Right cardiac atrium (tissue), 5 donors: ENCODE results near the gene ZFHX3. TPM values are rescaled to one million over a fixed set of nuclear protein-coding genes. Genes with fewer than 3 reads are reported as not detected.
A peak's percentile ranks its signal among the peaks of the same experiment; 100 is the strongest.

Experiments
- ATAC-seq, 2 donors: fragments of 200-7000 bp; cut with Tn5 transposase; one replicate each; pipeline versions ENCODE4 v1.8.0 to v1.9.1; 2020; ENCODE audit warnings: moderate library complexity in 2 of 2, mild to moderate bottlenecking in 1 of 2
- DNase-seq, 3 donors: peaks; one replicate each; pipeline ENCODE4 v3.0.0-alpha.2; 2020
- H3K27ac ChIP-seq: one replicate; pipeline ENCODE4 v1.5.1; 2013; ENCODE audit warnings: mild to moderate bottlenecking, low read length, control low read depth, moderate library complexity
- H3K27me3 ChIP-seq: one replicate; pipeline ENCODE4 v1.6.1; 2013; ENCODE audit not compliant: control insufficient read depth, insufficient read depth
- H3K4me1 ChIP-seq: one replicate; pipeline ENCODE4 v1.6.1; 2013; ENCODE audit warnings: low read length; ENCODE audit not compliant: control insufficient read depth, insufficient read depth
- H3K4me3 ChIP-seq: one replicate; pipeline ENCODE4 v1.5.1; 2013; ENCODE audit warnings: low read length, control low read depth
- H3K9me3 ChIP-seq: one replicate; pipeline ENCODE4 v1.6.1; 2013; ENCODE audit warnings: low read length; ENCODE audit not compliant: control insufficient read depth
- WGBS: extraction: QIAGEN DNeasy Blood & Tissue Kit; methylation state at CpG from one replicate; pipeline ENCODE4 v1.1.7; 2013; 5-methylcytosine and 5-hydroxymethylcytosine counted together
- intact Hi-C, 4 donors: fragments of 100-400 bp; cut with DNase I; formaldehyde crosslinking; loops; one replicate each; pipeline versions ENCODE4 v1.11.0 to v1.14.0; 2022 to 2023
- polyA plus RNA-seq: library from polyadenylated mRNA; stranded (reverse); fragments of 200-250 nt; gene quantifications from one replicate; pipeline ENCODE4 v1.2.3, GENCODE V29; 2013
- total RNA-seq, 4 donors: library from RNA; stranded (reverse); fragmentation: NEBNext Ultra II Directional; extraction: Animal tissue kit (Norgen Biotek cat#: 25700); gene quantifications; one replicate each; pipeline ENCODE4 v1.2.1, GENCODE V29; 2021
- donor health status: healthy with polysubstance abuse.
- donor health status: DM: no; HTN: yes; CAD: no.
- donor health status: DM: no; HTN: no; CAD: no.
- donor health status: DM: no; HTN: yes; CAD: no; lungs with severe emphysema.
- donor health status: DM: yes; HTN: yes; CAD: no.

ZFHX3 gene
- total and polyA plus RNA-seq, 5 donors: 4.3 to 18.2 (median 9.7) TPM

DNA sequence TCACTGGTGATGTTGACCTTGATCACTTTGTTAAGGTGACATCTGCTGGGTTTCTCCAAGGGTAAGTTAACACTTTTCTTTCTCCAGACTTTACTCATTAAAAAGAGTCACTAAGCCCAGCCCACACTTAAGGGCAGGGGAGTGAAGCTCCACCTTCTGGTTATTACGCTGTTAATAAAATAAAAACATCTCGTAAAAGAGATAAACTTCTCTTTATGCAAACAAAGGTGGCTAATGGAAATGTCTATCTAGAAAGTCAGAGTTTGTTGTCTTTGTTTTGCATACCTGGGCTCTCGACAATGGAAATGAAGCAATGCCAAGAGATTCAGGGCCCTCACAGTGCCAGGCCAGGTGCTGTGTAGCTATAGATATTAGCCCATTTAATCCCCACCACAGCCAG is 134.4 kb downstream of the ZFHX3 start:
- ATAC-seq (no peak), DNase-seq (no peak)
- Histone ChIP-seq H3K4me1 (no peaks in the 10 kb centered on the region), H3K27me3 (no peaks in the 10 kb centered on the region), H3K27ac (no peak overlapping the region), H3K4me3 (no peak overlapping the region), H3K9me3 (no peaks in the 10 kb centered on the region)
- intact Hi-C loops: no loop called here
- WGBS: 97% methylated on average over 3 of the region's 3 CpGs

DNA sequence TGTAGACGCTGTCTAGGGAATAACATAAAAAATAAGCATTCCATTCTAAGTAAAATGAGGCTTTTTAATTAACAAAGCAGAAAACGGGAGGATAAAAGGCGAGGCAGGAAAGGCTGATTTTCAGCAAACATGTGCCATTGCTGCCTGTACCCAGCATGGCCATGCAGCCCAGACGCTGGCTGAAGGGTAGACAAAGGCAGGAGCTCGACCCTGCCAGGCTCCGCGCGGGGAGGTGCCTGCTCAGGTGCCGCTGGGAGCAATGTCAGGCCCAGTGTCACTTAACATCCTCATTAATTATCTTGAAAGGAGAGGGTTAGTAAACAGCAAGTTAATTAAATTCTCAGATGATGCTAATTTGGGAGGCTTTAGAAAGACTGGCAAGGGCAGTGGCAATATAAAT is 136.0 kb downstream of the ZFHX3 start:
- no peak overlapping the region for H3K4me3 ChIP-seq
- no peaks in the 10 kb centered on the region for H3K27me3 ChIP-seq
- H3K9me3 ChIP-seq: no peaks in the 10 kb centered on the region
- ATAC-seq (no peak), DNase-seq (no peak)
- H3K27ac ChIP-seq: no peak overlapping the region
- H3K4me1 ChIP-seq: no peaks in the 10 kb centered on the region
- WGBS: 89% methylated on average over 9 of the region's 9 CpGs
- intact Hi-C loops: no loop called here

DNA sequence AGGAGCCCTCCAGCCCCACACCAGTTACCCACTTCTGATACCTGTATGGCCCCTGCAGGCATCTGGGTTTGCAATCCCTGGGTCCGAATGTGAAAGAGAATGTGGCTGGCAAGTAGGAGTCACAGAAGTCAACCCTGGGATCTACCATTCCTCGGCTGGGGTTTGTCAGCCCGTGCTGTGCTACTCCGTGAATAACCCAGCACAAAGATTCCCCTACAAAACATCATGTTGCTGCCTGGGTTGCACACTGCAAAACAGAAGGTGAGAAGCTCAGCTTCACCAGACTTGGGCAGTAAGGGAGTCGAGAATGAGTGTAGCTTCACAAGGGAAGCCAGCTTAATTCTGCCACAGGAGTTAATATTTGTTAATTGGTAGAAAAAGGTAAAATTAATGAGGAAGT is 137.1 kb downstream of the ZFHX3 start:
- Histone ChIP-seq H3K9me3 (no peaks in the 10 kb centered on the region), H3K27me3 (no peaks in the 10 kb centered on the region), H3K27ac (no peak overlapping the region), H3K4me1 (no peaks in the 10 kb centered on the region), H3K4me3 (no peak overlapping the region)
- intact Hi-C loops: no loop called here
- ATAC-seq: no peak
- 91% methylated on average over 5 of the region's 5 CpGs for WGBS
- DNase-seq: no peak

DNA sequence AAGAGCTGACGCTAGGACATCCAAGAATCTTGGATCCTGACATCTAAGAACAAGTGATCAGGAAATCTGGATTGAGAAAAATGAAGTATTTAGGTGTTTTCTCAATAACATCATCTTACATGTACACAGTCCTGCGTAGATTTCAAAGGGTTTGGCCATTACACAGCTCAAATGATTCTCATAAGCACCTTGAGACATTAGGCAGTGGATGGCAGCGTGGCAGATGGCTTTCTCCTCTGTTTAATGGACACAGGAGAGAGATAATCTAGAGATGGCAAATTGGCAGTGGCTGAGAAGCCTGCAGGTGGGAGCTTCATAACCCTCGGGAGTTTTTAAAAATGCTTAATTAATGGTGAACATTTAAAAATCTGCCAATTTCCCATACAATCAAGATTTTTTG is 137.5 kb downstream of the ZFHX3 start:
- ATAC-seq (no peak), DNase-seq (no peak)
- WGBS: 96% methylated on average over 4 of the region's 4 CpGs
- Histone ChIP-seq H3K27ac (no peak overlapping the region), H3K27me3 (no peaks in the 10 kb centered on the region), H3K4me1 (no peaks in the 10 kb centered on the region), H3K9me3 (no peaks in the 10 kb centered on the region), H3K4me3 (no peak overlapping the region)
- intact Hi-C loops: no loop called here

DNA sequence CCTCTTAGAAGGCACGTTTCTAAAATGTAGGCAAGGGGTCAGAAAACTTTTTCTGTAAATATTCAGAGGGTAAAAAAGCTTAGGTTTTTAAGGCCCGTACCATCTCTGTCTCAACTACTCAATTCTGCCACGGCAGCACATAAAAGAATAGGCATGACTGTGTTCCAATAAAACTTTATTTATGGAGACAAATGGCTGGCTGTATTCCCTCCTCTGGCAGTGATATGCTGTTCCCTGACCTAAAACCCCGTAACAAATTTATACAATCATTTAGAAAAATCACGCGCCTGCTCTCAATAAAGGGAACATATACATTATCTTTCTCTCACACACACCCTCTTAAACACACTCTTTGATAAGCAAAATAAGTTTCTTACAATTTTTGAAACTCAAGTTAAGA is 138.7 kb downstream of the ZFHX3 start:
- H3K27me3 ChIP-seq: no peaks in the 10 kb centered on the region
- no peaks in the 10 kb centered on the region for H3K4me1 ChIP-seq
- H3K9me3 ChIP-seq: no peaks in the 10 kb centered on the region
- no peak overlapping the region for H3K27ac ChIP-seq
- intact Hi-C loops: no loop called here
- 97% methylated on average over 6 of the region's 6 CpGs for WGBS
- ATAC-seq: no peak
- no peak overlapping the region for H3K4me3 ChIP-seq
- DNase-seq: no peak

DNA sequence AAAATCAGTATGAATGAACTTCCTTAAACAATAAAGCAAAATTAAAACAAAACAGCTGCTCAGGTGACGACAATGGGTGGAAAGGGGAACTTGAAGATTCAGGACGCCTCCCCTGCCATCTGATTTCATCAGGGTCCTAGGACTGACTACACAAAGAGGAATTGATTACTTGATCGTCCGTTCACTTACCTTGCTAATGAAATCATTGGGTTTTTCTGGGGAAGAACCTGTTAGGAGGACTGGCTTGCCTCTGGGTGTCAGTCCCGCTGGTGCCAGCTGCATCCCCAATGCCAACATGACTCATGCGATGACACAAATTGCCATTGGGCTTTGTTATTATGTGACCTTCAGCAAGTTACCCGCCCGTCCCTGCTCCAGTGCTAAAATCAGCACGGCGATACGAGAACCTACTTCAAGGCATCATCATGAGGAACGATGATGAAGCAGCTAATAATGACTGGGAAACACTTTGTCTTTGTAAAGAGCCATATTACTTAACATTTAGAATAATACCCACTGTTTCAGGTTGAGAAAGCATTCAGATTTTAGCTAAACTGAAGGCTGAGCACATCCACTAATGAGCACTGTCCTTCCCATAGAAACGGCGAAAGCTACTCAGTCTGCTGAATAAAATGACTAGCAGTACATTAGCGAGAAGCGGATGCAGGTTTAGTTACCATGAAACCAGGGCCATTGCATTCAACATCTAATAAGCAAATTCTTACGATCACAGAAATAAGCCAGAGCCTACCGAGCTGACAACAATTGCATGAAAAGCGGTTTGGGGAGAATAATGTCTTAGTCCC is 139.4 kb downstream of the ZFHX3 start:
- no peaks in the 10 kb centered on the region for H3K27me3 ChIP-seq
- H3K4me3 ChIP-seq: no peak overlapping the region
- 93% methylated on average over 19 of the region's 19 CpGs for WGBS
- no peak overlapping the region for H3K27ac ChIP-seq
- H3K9me3 ChIP-seq: no peaks in the 10 kb centered on the region
- H3K4me1 ChIP-seq: no peaks in the 10 kb centered on the region
- DNase-seq (no peak), ATAC-seq (no peak)
- intact Hi-C loops: no loop called here

DNA sequence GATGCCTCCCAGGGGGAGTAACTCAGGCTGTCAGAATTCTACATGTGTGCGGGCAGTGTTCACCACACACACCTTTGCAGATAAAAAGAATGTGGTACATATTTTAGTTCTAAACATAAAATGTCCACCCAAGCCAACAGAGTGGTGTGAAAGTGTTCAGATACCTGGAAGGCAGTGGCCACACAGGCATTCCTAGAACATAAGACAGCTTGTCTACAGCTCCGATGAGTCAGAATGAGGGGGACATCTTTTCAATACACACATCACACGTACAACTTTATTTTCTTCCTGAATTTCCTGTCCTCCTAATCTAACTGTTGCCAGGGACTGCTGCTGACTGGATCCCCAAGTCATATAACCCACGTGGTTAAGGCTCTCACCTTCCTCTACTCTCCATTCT is 142.3 kb downstream of the ZFHX3 start:
- DNase-seq: no peak
- H3K4me1 ChIP-seq: no peaks in the 10 kb centered on the region
- 76% methylated on average over 4 of the region's 4 CpGs for WGBS

DNA sequence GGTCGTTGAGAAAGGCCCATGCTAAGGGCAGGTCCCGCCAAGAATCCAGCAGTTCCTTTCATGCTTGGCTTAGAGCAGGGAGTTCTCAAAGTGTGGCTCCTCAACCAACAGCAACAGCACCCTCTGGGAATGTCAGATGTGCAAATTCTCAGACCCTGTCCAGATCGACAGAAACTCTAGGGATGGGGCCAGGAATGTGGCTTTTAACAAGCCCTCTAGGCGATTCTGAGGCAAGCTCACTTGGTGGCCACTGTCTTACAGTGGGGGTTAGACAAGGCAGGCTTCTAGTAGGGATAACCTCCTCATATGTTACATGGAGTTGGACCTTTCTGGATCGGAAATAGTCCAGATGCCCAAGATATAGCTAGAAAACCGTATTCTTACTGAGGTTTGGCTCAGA is 144.8 kb downstream of the ZFHX3 start:
- no peaks in the 10 kb centered on the region for H3K9me3 ChIP-seq
- no peak overlapping the region for H3K4me3 ChIP-seq
- ATAC-seq (no peak), DNase-seq (no peak)
- WGBS: 81% methylated on average over 6 of the region's 6 CpGs
- H3K4me1 ChIP-seq: no peaks in the 10 kb centered on the region
- H3K27me3 ChIP-seq: no peaks in the 10 kb centered on the region
- H3K27ac ChIP-seq: no peak overlapping the region
- intact Hi-C loops: no loop called here

More for the DNA sequence above, 142.3 kb downstream of the ZFHX3 start:
- no peak overlapping the region for H3K27ac ChIP-seq
- H3K9me3 ChIP-seq: no peaks in the 10 kb centered on the region
- H3K27me3 ChIP-seq: no peaks in the 10 kb centered on the region
- no peak overlapping the region for H3K4me3 ChIP-seq
- ATAC-seq: no peak
- intact Hi-C loops: no loop called here

DNA sequence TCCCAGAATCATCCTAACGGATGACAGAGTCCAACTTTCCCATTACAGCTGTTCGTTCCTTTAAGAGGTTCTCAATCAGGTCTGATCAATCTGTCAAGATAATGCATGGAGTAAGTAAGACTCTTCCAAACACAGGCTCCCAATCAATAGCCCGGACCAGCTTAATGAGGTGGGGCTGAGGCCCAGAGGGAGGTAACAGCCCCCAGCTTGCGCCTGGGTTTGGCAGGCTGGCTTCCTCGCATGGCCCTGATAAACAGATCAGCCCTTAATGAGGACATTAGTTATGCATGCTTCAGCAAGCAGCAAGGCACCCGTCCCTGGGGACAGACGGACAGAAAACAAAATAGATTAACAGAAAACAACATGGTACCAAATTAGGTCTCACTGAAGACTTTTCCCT is 145.7 kb downstream of the ZFHX3 start:
- ATAC-seq: no peak
- intact Hi-C loops: no loop called here
- no peak overlapping the region for H3K27ac ChIP-seq

DNA sequence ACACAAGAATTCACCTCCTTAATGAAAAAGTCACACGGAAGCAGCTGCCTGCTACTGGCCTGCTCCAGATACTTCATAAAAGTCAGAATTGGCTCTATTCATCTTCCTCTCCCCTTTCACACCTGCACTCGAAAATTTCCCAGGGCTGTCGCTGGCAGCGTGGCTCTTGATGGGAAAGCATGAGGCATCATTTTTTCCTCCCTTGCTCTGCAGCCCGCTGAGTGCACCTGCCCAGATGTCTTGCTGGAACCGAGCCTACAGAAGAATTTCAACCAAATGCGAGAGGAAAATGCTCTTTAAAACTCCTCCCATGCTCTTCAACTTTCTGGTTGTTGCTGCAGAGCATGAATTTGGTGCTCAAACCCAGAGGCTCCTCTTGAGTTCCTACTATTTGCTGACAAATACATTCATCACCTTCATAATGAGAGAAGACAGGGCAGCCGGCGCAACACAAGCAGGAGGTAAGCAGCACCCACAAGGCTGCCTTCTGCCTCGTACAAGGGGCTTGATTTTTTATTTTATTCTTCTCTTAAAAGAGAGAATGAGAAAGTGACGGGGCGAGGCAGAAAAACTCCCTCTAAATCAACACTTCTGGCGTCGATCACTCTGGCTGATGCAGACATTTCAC is 146.8 kb downstream of the ZFHX3 start:
- Histone ChIP-seq H3K4me1 (no peaks in the 10 kb centered on the region), H3K4me3 (no peak overlapping the region), H3K27me3 (no peaks in the 10 kb centered on the region), H3K27ac (no peak overlapping the region), H3K9me3 (no peaks in the 10 kb centered on the region)
- intact Hi-C loops: no loop called here
- DNase-seq: no peak
- 86% methylated on average over 14 of the region's 14 CpGs for WGBS
- no peak for ATAC-seq

More for the DNA sequence above, 145.7 kb downstream of the ZFHX3 start:
- H3K9me3 ChIP-seq: no peaks in the 10 kb centered on the region
- DNase-seq: no peak
- 89% methylated on average over 7 of the region's 7 CpGs for WGBS
- H3K4me1 ChIP-seq: no peaks in the 10 kb centered on the region
- H3K27me3 ChIP-seq: no peaks in the 10 kb centered on the region
- no peak overlapping the region for H3K4me3 ChIP-seq

DNA sequence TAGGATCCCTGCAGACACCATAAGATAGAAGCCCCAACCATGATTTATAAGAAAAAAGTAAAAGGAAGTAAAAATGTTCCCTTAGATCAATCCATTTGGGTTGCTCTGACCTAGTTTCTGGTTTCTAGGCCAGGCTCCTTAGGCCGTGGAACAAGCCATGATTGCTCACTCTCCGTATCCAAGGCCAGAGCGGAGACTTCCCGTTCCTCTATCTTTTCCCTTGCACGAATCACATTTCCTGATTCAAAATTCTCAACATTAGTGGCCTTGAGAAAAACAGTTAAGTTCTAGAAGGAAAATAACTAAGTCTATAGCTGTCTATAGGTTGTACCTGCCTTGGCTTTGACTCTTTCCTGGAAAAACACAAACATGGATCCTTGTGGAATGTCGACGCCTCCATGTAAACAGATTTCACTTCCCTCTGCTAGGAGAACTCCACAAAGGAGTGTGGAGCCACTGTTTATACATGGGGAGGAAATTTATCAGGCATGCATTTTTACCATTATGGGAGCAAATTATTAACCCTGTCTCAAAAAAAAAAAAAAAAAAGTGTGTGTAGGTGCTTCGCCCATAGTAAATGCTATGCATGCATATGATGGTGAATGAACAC is 149.6 kb downstream of the ZFHX3 start:
- H3K27ac ChIP-seq: no peak overlapping the region
- no peaks in the 10 kb centered on the region for H3K9me3 ChIP-seq
- DNase-seq (no peak), ATAC-seq (peak in 1 of 2 donors; percentile 36)
- WGBS: 74% methylated on average over 8 of the region's 8 CpGs
- no peaks in the 10 kb centered on the region for H3K27me3 ChIP-seq
- peaks cover 4% of the 10 kb centered on the region for H3K4me1 ChIP-seq
- H3K4me3 ChIP-seq: no peak overlapping the region
- intact Hi-C loops: no loop called here
